IPS-20b (cell line): Measurements from ENCODE around the gene KCNG1.

Experiments used
- H3K27ac ChIP-seq: one replicate; pipeline ENCODE4 v1.5.1; 2013; ENCODE audit warnings: low read length
- H3K27me3 ChIP-seq: 2 replicates; pipeline ENCODE4 v1.6.1; 2013; ENCODE audit warnings: mild to moderate bottlenecking, low read length, inconsistent platforms; ENCODE audit not compliant: insufficient read depth
- H3K36me3 ChIP-seq: 2 replicates; pipeline ENCODE4 v1.6.1; 2013; ENCODE audit warnings: low read depth, mild to moderate bottlenecking, inconsistent platforms, low read length, moderate library complexity; ENCODE audit not compliant: insufficient read depth
- H3K4me1 ChIP-seq: 2 replicates; pipeline ENCODE4 v1.6.1; 2013; ENCODE audit warnings: mild to moderate bottlenecking, control low read depth, inconsistent platforms, low read length, moderate library complexity; ENCODE audit not compliant: insufficient read depth
- H3K4me3 ChIP-seq: 2 replicates; pipeline ENCODE4 v1.5.1; 2013; ENCODE audit warnings: mild to moderate bottlenecking, low read length, inconsistent platforms
- H3K9ac ChIP-seq: 2 replicates; pipeline ENCODE4 v1.6.1; 2013; ENCODE audit warnings: low read depth, mild to moderate bottlenecking, inconsistent platforms, low read length, moderate library complexity
- H3K9me3 ChIP-seq: 2 replicates; pipeline ENCODE4 v1.6.1; 2013; ENCODE audit warnings: mild to moderate bottlenecking, low read depth, low read length, inconsistent platforms; ENCODE audit not compliant: insufficient read depth

Gene KCNG1

GRCh38 chr20:51010043-51010365 lies 12.9 kb downstream of the KCNG1 start:
- H3K4me1 ChIP-seq: peaks cover 12% of the 10 kb centered on the region
- H3K9me3 ChIP-seq: no peaks in the 10 kb centered on the region
- no peak overlapping the region for H3K9ac ChIP-seq
- H3K36me3 ChIP-seq: 0 out of 2 replicates have a peak, but pooled peaks cover 4% of the 10 kb centered on the region
- H3K4me3 ChIP-seq: no peak overlapping the region
- H3K27ac ChIP-seq: no peak overlapping the region
- H3K27me3 ChIP-seq: no peaks in the 10 kb centered on the region

GRCh38 chr20:51009303-51010042 lies 13.4 kb downstream of the KCNG1 start:
- Histone ChIP-seq H3K27me3 (no peaks in the 10 kb centered on the region), H3K27ac (no peak overlapping the region), H3K9me3 (no peaks in the 10 kb centered on the region), H3K4me3 (no peak overlapping the region), H3K9ac (no peak overlapping the region), H3K4me1 (peaks cover 7% of the 10 kb centered on the region), H3K36me3 (0 out of 2 replicates have a peak, but pooled peaks cover 4% of the 10 kb centered on the region)

- Histone ChIP-seq H3K27ac (no peak overlapping the region), H3K9ac (no peak overlapping the region), H3K9me3 (no peaks in the 10 kb centered on the region), H3K4me3 (no peak overlapping the region), H3K27me3 (no peaks in the 10 kb centered on the region), H3K4me1 (no peaks in the 10 kb centered on the region; the same call in 1 of the 2 replicates), H3K36me3 (0 out of 2 replicates have a peak, but pooled peaks cover 4% of the 10 kb centered on the region)
These were observed 14.2 kb downstream of the KCNG1 start for GRCh38 chr20:51008718-51009117.

- Histone ChIP-seq H3K9ac (no peak overlapping the region), H3K27ac (no peak overlapping the region), H3K36me3 (0 out of 2 replicates have a peak, but pooled peaks cover 4% of the 10 kb centered on the region), H3K9me3 (no peaks in the 10 kb centered on the region), H3K4me3 (no peak overlapping the region), H3K4me1 (no peaks in the 10 kb centered on the region), H3K27me3 (no peaks in the 10 kb centered on the region)
These were observed 17.7 kb downstream of the KCNG1 start for GRCh38 chr20:51005214-51005613.

- Histone ChIP-seq H3K27ac (no peak overlapping the region), H3K9me3 (no peaks in the 10 kb centered on the region), H3K36me3 (0 out of 2 replicates have a peak, but pooled peaks cover 4% of the 10 kb centered on the region), H3K4me1 (no peaks in the 10 kb centered on the region), H3K4me3 (no peak overlapping the region), H3K27me3 (no peaks in the 10 kb centered on the region), H3K9ac (no peak overlapping the region)
These were observed 18.1 kb downstream of the KCNG1 start for GRCh38 chr20:51004781-51005180.

- no peaks in the 10 kb centered on the region for H3K4me1 ChIP-seq
- no peak overlapping the region for H3K27ac ChIP-seq
- H3K9ac ChIP-seq: no peak overlapping the region
- no peaks in the 10 kb centered on the region for H3K9me3 ChIP-seq
- no peaks in the 10 kb centered on the region for H3K27me3 ChIP-seq
- 0 out of 2 replicates have a peak, but pooled peaks cover 4% of the 10 kb centered on the region for H3K36me3 ChIP-seq
- H3K4me3 ChIP-seq: no peak overlapping the region
These were observed 18.6 kb downstream of the KCNG1 start for GRCh38 chr20:51004305-51004727.

GRCh38 chr20:51003753-51004152 lies 19.2 kb downstream of the KCNG1 start:
- 0 out of 2 replicates have a peak, but pooled peaks cover 4% of the 10 kb centered on the region for H3K36me3 ChIP-seq
- H3K9ac ChIP-seq: no peak overlapping the region
- H3K27me3 ChIP-seq: no peaks in the 10 kb centered on the region

GRCh38 chr20:51002633-51003032 lies 20.3 kb downstream of the KCNG1 start:
- Histone ChIP-seq H3K4me3 (no peak overlapping the region), H3K9ac (no peak overlapping the region), H3K4me1 (no peaks in the 10 kb centered on the region), H3K27ac (no peak overlapping the region), H3K27me3 (no peaks in the 10 kb centered on the region; the same call in 1 of the 2 replicates), H3K9me3 (no peaks in the 10 kb centered on the region), H3K36me3 (0 out of 2 replicates have a peak, but pooled peaks cover 4% of the 10 kb centered on the region)

More at GRCh38 chr20:51003753-51004152, 19.2 kb downstream of the KCNG1 start:
- no peaks in the 10 kb centered on the region for H3K9me3 ChIP-seq
- no peak overlapping the region for H3K4me3 ChIP-seq
- H3K27ac ChIP-seq: no peak overlapping the region
- no peaks in the 10 kb centered on the region for H3K4me1 ChIP-seq

- H3K4me3 ChIP-seq: no peak overlapping the region
- H3K27ac ChIP-seq: no peak overlapping the region
- no peaks in the 10 kb centered on the region for H3K9me3 ChIP-seq
- H3K36me3 ChIP-seq: 0 out of 2 replicates have a peak, but pooled peaks cover 4% of the 10 kb centered on the region
- H3K9ac ChIP-seq: no peak overlapping the region
- H3K4me1 ChIP-seq: no peaks in the 10 kb centered on the region
- H3K27me3 ChIP-seq: no peaks in the 10 kb centered on the region; the same call in 1 of the 2 replicates
These were observed 21.3 kb downstream of the KCNG1 start for GRCh38 chr20:51001430-51002265.

GRCh38 chr20:50999355-50999754 lies 23.6 kb downstream of the KCNG1 start:
- Histone ChIP-seq H3K27me3 (no peaks in the 10 kb centered on the region; the same call in 1 of the 2 replicates), H3K27ac (no peak overlapping the region), H3K9me3 (no peaks in the 10 kb centered on the region), H3K4me3 (no peak overlapping the region), H3K4me1 (no peaks in the 10 kb centered on the region), H3K36me3 (no peaks in the 10 kb centered on the region), H3K9ac (no peak overlapping the region)

GRCh38 chr20:50996901-50997865 lies 25.7 kb downstream of the KCNG1 start:
- Histone ChIP-seq H3K36me3 (no peaks in the 10 kb centered on the region), H3K27ac (no peak overlapping the region), H3K9ac (no peak overlapping the region), H3K9me3 (no peaks in the 10 kb centered on the region), H3K4me1 (peaks cover 7% of the 10 kb centered on the region; the same call in 1 of the 2 replicates), H3K27me3 (no peaks in the 10 kb centered on the region; the same call in 1 of the 2 replicates), H3K4me3 (no peak overlapping the region)
